ENCODE data around the gene AGTR1.

- no peak for TF ChIP-seq POLR2AphosphoS5 (IDR thresholded peaks at IDR 0.05; ENCODE audit: low read length)
- TF ChIP-seq CTCF (IDR thresholded peaks at IDR 0.05 in 2 of 3, conservative IDR thresholded peaks at IDR 0.05 in 1 of 3; ENCODE audit: control insufficient read depth in 2 of 3, extremely low read depth in 1 of 3, insufficient read depth in 1 of 3, low read depth in 3 of 3, low read length in 3 of 3): no peak
- TF ChIP-seq CEBPB (IDR thresholded peaks at IDR 0.05; ENCODE audit: borderline replicate concordance in 1 of 2, low read depth in 2 of 2, low read length in 2 of 2): no peak
- TF ChIP-seq POLR2A (IDR thresholded peaks at IDR 0.05; ENCODE audit: low read depth, low read length): no peak
- TF ChIP-seq STAT3 (IDR thresholded peaks at IDR 0.05; ENCODE audit: low read depth, low read length): no peak
- no peak for TF ChIP-seq CHD4 (IDR thresholded peaks at IDR 0.05)
- TF ChIP-seq CEBPZ (IDR thresholded peaks at IDR 0.05; ENCODE audit: low read depth, low read length): no peak
- TF ChIP-seq JUNB (IDR thresholded peaks at IDR 0.05): no peak
- no peak for TF ChIP-seq HDAC6 (IDR thresholded peaks at IDR 0.05; ENCODE audit: unreplicated experiment)
- TF ChIP-seq NRF1 (conservative IDR thresholded peaks at IDR 0.05; ENCODE audit: low read depth, low read length): no peak
- no peak for TF ChIP-seq IRF3 (IDR thresholded peaks at IDR 0.05)
- no peak for TF ChIP-seq EP300 (IDR thresholded peaks at IDR 0.05; ENCODE audit: borderline replicate concordance in 1 of 2, control insufficient read depth in 1 of 2, low read depth in 2 of 2, low read length in 2 of 2)
- no peak for TF ChIP-seq SMC3 (IDR thresholded peaks at IDR 0.05; ENCODE audit: borderline replicate concordance, low read length)
Measured at GRCh38 chr3:148737104-148737530, 39.4 kb downstream of the AGTR1 start.
